ENCODE results near the gene RHOD.

Gene RHOD, protein sequence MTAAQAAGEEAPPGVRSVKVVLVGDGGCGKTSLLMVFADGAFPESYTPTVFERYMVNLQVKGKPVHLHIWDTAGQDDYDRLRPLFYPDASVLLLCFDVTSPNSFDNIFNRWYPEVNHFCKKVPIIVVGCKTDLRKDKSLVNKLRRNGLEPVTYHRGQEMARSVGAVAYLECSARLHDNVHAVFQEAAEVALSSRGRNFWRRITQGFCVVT

DNA sequence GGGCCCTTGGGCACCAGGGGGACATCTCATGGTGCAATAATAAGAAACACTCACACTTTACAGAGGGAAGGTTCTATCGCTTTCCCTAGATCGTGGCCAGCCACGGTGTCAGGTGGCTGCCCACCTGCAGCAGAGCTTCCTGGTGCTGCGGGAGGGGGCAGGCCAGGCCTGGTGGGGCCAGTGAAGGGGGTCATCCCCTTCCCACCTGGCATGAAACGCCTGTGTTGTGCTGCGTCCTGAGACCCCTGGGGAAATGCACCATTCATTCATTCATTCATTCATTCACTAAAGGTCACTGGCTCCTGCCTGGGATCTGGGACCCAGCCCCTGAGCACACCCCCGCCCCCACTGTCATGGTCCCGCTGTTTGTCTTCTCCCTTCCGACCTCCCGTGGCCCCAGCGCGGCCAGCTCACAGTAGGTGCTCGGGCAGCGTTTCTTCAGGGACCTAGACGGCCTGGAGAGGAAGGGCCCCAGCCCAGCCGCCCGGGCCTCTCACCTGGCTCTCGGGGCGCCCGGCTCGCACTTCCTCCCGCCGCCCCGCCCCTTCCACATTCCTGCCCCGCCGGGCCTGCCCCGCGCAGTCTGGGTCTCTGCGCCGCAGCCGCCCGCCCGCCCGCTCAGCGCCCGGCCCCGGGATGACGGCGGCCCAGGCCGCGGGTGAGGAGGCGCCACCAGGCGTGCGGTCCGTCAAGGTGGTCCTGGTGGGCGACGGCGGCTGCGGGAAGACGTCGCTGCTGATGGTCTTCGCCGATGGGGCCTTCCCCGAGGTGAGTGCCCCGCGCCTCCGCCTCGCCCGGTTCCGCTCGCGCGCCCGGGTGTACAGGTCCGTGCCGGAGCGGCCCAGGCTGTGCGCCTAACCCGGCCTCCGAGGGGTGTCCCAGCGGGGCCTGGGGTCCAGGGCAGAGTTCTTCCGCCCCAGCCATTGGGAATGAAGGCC is at the start of gene RHOD:
Gene RHOD (plus strand): TSS at position 581 of the 938 bp plus-strand sequence. CDS start 56 bp downstream, at position 637.
- peak; percentile 17 for DNase-seq

DNA sequence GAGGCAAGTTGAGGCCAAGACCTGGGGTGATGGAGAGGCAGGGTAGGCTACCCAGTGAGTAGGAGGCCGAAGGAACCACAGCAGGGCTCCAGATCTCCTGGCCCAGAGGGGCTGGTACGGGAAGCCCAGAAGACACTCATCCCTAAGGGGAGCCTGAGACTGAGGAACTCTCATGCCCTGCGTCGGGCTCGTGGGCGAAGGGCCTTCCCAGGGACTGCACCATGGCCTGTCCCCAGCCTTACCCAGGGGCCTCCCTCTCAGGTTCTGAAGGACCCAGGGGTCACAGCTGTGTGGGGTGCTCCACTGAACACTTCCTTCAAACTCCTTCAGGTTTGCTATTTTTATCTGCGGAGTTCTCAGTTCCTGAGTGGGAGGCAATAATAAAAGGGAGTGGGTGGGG is 49.5 kb upstream of the RHOD start:
- no peak for DNase-seq

DNA sequence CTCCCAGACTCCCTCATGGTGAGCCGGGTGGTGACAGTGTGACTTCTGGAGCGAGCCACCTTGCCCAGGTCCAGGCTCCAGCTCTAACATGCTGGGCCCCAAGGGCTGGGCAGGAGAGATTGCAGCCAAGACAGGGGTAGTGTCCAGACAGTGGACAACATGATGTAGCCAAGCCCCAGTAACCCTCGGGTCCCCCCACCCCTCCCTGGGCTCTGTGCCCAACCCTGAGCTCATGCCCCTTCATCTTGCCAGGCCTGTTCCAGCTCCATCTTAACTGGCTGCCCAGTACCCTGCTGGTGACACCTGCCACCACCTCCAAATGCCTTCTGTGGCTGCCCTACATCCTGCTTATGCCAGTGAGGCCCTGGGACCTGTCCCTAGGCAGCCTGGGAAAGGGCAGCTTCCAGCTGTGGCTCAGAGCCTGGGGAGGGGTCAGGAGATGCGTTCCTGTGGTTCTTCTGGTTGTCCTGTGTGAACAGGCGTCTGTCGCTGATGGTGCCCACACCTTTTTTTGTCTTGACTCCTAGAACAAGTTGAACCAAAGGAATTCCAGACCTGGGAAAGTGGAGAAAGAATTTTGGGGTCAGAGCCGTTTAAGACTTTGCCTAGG is 46.2 kb upstream of the RHOD start:
- DNase-seq = no peak

DNA sequence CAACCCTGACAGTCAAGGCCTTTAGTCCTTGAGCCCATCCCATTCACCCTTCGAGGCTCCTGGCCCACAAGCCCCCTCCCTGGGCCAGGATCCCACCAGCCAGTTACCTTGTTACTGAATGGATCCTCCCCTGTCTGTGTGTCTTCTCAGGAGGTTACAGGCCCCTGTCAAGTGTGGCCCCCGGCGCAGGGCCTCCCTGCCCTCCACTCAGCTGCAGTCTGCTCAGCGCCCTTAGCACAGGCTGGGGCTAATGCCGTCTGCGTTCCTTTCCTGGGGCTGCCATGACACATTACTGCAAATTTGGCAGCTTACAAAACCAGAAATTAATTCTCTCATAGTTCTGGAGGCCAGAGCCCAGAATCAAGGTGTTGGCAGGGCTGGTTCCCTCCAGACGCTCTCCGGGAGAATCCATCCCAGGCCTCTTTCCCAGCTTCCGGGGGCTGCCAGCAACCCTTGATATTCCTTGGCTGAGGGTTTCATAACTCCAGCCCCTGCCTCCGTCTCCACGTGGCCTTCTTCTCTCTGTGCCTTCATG is 43.1 kb upstream of the RHOD start:
- no peak for DNase-seq

DNA sequence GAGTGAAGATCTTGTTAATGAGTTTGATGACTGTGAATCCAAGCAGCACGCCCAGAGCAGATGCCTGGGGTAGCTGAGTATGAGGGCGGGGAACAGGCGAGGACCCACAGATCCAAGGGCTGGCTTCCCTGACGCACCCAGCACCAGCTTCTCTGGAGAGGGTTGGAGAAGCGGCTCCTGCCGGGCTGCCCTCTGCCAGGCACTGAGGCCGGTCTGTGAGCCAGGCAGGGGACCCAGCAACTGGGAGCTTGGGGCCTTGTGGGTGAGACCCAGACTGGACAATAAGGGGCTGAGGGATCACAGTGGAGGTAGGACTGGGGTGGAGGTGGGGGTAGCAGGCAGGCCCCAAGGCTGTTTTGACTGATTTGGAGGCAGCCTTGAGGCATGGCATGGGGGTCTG is 42.3 kb upstream of the RHOD start:
- no peak for DNase-seq

DNA sequence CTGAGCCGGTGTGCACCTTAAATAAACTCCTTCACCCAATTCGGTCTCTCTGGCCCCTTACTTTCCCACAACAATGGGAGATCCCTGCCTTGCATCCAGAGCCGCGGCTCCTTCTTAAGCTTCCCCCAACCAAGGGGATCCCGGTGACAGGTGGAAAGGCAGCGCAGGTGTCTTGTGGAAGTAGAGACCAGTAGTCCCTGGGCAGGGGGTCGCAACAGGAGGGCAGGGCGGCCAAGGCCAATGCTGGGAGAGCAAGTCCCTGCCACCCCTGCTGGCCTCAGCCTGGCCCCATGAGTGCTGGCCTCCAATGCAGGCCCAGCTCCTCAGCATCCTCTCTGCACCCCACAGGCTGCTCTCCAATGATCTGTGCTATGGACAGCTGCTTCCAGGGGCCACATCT is 41.6 kb upstream of the RHOD start:
- no peak for DNase-seq

DNA sequence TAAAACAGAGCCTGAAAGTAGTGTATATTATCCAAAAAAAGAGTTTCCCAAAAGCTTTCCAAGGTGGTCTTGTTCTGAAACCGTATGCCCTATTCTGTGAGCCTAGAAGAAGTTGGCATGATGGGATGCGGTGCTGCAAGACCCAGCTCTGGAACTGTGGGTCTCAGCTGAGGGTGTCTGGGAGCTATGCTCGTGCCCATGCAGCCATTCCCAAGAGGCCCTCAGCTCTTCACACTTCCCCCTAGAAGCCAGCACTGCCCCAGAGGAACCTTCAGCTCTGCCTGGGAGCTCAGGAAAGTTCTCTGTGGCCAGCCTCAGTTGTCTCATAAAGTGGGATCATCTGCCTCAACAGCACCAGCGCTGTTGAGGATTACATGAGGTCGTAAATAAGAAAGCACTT is 40.1 kb upstream of the RHOD start:
- DNase-seq = no peak

DNA sequence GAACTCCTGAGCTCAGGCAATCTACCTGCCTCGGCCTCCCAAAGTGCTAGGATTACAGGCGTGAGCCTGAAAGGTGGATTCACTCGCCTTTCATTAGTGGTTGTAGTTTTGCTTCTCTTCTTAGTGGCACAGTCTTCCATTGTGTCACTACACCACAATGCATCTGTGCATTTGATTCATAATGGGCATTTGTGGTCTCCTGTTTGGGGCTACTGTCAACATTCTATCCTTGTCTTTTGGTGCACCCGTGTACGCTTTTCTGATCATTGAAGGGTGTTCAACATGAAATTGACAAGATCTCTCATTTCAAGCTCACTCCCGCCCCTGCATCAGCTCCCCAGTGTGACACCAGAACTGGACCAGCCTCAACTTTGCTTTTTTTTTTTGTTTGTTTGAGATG is 35.7 kb upstream of the RHOD start:
- no peak for DNase-seq

DNA sequence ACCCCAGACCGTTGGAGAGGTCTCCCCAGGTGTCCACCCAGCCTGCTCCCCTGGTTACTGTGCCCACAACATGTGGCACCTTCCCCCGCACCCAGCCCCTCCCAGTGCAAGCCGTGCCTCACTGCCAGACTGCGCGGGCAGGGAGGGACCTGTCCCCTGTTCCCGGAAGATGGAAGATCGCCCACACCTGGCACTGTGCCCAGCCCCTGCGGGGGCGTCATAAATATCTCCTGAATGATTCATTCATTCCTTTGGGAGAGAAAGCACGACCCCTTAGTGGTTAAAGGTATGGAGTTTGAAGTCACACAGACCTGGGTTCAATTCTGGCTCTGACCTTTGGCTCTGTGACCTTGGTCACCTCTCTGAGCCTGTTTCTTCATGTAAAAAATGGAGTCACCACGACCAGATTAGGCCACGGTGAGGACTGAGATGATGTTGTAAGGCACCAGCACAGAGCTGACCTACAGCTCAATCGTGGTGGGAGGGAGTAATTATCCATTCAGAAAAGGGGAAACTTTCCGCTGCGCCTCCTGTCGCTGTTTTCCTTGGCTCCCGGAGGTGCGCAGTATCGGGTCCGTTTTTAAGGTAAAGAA is 34.2 kb upstream of the RHOD start:
- no peak for DNase-seq

DNA sequence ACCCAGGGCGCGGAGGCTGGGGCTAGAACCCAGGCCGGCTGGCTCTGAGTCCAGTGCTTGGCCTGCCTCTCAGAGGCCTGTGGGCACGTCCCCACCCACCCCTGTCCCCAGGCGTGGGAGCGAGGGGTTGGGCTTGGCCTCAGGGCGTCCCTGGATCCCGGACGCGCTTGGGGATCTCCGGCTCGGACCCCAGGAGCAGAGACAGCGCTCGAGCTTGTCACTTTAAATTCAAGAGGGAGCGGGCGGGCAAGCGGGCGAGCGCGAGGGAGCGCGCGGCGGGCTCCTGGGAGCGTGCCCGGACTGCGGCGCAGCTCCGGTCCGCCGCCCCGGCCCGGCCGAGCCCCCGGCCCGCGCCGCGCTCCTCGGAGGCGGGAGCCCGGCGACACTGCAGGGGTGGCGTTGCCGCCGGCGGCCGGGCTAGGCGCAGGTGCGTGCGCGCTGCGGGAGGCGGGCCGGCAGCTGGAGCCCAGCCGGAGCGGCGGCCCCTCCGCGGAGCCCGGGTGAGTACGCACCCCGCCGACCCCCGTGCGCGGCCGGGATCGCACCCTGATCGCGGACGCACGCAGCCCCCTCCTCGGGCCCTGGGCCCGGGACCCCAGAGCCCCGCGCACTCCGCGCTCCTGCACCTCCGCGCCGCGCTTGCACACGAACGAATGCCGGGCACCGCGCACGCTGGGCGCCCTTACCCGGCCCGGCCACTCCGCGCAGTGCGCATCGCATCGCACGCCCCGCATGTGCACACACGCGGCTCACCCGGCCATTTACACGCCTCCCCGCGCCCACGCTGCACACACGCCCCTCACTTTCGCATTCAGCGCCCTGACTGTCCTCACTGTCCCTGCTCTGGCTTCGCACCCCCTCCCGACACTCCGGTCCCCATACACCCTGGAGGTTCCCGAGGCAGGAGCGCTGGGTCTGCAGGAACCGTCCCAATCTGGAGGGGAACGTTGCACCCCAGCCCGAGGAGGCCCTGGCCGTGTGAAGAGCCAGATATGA is 33.4 kb upstream of the RHOD start, which contains the start of gene SYT12:
Gene SYT12 (plus strand): TSS at position 174 of the 996 bp plus-strand sequence. CDS start 7,011 bp downstream, outside the sequence.
- DNase-seq = no peak

DNA sequence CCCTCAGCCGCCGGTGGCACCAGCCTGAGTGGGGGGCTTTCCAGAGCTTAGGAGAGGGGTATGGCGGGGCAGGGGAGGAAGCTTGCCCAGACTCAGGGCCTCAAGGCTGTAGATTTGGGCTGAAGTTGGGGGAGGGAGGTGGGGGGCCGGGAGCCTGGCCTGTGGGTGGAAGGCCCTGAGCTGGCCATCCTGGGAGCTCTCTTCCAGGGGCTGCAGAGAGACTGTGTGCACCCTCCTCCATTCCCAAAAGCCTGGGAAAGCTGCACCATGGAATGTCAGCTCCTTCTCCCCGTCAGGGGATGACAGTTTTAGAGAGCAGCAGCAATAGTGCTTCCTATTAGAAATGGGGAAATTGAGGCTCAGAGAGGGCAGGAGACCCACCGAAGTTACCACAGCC is 32.7 kb upstream of the RHOD start:
- DNase-seq = no peak

DNA sequence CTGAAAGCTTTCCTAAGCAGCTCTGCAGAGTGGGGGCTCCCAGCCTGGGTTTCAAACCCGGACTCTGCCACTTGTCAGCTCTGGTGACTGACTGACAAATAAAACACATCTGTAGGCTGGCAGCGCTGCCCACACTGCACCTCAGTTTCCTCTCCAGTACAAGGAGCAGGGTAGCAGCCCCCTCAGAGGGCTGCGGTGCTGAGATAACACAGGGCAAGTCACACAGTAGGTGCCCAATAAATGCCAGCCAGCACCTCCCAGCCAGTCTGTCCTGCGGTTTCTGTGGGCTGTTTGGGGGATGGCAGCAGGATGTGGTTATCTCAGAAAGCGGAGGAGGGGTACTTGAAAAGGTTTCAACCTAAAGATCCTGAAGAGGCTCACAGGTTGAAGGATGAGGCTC is 32.2 kb upstream of the RHOD start:
- DNase-seq = peak; percentile 51

DNA sequence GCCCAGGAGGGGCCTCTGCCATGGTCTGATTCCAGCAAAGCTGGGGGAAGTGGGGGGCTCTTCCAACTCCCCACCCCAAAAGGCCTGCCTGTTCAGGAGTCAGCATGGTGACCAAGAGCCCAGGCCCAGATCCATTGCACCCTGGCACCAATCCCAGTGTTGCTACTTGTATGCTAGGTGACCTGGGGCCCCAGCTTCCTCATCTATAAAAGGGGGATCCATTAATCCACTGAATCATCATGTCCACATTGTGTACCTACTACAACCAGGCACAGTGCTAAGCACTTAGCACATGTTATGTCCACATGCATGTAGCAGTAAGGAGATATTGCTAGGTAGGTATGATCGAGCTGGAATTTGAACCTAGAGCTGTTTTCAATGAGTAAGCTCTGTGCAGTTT is 31.7 kb upstream of the RHOD start:
- no peak for DNase-seq

DNA sequence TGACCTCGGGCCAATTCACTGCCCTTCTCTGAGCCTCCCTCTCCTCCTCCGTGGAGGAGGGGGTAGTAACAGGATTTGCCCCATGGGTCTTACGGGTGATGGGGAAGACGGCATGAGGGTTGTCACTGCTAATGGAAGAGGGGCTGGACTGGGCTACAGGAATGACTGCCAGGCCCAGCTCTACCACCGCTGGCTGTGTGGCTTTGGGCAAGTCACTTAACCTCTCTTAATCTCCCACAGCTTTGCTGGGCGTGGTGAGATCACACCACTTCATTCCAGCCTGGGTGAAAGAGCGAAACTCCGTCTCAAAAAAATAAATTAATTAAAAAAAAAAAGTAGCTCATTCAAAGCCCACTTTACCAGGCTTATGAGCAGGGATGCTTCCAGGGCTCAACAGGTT is 30.9 kb upstream of the RHOD start:
- no peak for DNase-seq

DNA sequence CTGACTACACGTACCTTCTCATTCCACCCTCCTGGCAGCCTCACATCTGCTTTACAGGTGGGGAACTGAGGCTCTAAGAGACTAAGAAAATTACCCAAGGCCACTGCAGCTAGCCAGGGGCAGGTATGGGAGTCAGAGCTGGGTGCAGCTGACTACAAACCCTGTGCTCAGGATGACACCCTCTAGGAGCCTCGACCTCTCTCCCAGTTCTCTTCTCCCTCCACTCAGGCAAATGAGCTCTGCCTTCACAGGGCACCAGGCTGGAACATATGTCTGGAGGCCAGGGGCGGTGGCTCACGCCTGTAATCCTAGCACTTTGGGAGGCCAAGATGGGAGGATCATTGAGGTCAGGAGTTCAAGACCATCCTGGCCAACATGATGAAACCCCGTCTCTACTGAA is 29.7 kb upstream of the RHOD start:
- DNase-seq = no peak

DNA sequence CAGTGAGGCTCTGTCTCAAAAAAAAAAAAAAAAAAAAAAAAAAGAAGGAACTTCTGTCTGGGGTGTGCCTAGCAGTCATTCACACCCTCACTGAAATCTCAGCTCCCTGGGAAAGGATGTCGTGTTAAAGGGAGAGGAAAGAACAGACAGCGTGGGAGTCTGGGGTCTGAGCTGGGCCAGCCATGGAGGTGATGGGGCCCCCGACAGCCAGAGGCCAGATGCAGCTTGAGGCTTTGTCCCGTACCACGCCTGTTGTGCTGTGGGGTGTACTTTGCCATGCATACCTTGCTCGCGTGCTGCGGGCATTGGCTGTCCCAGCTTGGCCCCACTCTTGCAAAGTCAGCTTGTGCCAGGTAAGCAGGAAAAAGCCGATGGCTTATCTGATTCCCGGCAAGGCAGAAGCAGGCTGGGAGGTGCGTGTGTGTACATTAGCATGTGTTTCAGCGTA is 29.1 kb upstream of the RHOD start:
- no peak for DNase-seq

DNA sequence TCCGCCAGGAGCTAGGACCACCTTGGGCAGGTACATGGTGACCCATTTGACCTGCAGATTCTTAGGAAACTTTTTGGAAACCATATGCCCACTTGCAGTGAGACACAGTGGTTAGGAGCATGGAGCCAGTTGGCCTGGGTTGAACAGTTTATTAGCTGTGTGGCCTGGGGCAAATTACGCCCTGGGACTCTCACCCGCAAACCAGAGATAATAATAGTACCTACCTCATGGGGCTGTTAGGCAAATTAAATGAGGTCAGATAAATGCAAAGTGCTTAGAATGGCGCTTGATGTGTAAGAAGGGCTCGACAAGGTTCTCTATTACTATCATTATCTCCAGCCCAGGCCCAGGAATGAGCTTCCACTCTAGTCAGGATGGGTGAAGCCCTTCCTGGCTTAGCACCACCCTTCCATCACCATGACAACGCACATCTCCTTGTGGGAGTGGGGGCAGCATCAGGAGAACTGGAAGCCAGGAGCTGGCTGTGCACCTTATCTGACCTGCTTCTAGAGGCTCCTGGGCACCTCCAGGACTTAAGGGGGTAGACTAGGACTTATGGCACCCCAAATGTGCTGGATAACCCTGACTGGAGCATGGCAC is 28.6 kb upstream of the RHOD start:
- DNase-seq = no peak

DNA sequence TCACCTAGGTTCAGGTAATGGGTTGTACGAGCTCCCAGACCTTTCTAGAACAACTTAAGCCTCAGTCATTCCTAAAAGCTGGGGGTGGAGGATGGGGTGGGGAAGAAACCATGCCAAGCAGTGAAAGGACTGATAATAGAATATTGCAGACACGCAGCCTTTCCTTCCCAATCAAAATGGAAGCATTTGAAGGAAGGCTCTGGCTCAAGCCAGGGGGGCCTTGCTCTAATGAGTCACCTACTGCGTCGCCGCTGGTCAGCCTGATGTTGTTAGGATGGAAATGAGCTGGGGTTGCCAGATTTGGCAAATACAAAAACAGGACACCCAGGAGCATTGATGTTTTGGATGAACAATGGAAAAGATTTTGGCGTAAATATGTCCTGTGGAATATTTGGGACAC is 27.5 kb upstream of the RHOD start:
- DNase-seq = no peak

DNA sequence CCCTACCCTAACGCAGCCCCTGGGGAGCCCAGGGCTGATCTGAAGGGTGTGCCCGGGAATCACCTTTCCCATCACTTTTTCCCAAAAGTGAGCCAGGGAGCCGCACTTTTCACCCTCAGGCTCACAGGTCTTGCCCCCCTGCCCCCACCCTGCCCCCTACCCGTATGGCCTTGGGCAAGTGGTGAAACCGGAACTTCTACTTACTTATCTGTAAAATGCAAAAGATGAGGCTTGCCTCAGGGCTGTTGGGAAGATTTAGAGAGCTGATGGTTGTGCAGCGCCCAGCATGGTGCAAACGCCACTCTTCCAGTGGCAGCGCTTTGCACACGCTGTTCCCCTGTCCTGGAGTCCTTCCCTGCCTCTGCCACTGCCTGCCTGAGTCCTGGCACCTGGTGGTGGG is 25.7 kb upstream of the RHOD start:
- DNase-seq = no peak

DNA sequence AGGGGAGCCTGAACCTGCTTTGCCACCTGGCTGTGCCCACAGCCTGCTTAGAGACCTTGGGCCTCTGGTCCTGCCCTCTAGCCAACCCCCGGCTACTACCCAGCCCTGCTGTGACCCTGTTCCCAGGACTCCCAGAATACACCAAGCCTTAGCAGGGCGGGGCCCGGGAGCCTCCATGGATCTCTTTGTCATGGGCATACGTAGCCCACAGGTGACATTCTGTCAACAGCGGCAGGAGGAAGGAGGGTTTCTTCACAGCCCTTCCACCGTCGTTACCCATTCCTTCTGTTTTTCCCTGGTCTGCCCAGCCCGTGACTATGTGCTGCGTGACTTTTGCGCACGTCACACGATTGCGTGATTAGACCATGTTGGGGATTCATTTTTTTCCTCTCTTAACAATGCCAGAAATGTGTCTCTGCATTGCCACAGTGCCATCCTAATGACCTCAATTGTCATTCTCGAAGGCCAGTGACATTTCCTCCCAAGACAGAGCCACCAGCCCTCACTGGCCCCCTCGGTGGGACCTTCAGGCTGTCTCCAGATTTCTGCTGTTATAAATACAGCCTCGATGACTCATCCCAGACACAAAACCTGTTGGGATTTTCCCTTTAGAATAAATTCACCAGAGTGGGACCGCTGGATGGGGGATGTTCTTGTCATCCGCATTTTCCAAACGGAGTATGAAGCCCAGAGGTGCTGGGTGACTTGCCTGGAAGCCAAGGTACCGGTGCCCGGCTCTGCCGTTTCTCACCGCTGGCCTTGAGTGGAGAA is 24.7 kb upstream of the RHOD start:
- DNase-seq = no peak
